Ovary (tissue), 9 donors: ENCODE results near the gene TSTD2. TPM values are rescaled to one million over a fixed set of nuclear protein-coding genes. Genes with fewer than 3 reads are reported as not detected.
"Not testable (repeated sequence)": the region's sequence is repeated elsewhere in the genome, so short reads cannot be mapped to it uniquely, and the experiment has no call there.

ENCODE experiments used
- DNase-seq, 5 donors: peaks; one replicate each; pipeline ENCODE4 v3.0.0-alpha.2; 2019 to 2020
- H3K27ac ChIP-seq, 2 donors: fragments of 200-600 bp; one replicate each; pipeline versions ENCODE4 v1.5.1 to v1.8.0; 2019 to 2022
- H3K27me3 ChIP-seq: fragments of 200-600 bp; one replicate; pipeline ENCODE4 v1.8.0; 2022
- H3K36me3 ChIP-seq: fragments of 200-600 bp; sonication (generic); one replicate; pipeline ENCODE4 v1.5.1; 2019
- H3K4me1 ChIP-seq: one replicate; pipeline ENCODE4 v1.8.1; 2013; ENCODE audit warnings: mild to moderate bottlenecking, moderate library complexity; ENCODE audit not compliant: insufficient read depth
- H3K4me3 ChIP-seq: fragments of 200-600 bp; sonication (generic); one replicate; pipeline ENCODE4 v1.5.1; 2017
- H3K9me3 ChIP-seq, 2 donors: fragments of 200-600 bp in 1 of 2; sonication (generic) in 1 of 2; one replicate each; pipeline versions ENCODE4 v1.5.1 to v1.8.1; 2013 to 2019; ENCODE audit warnings: mild to moderate bottlenecking in 1 of 2, moderate library complexity in 1 of 2
- CTCF ChIP-seq, 3 donors: fragments of 450-650 bp in 2 of 3; fragments of 200-600 bp in 1 of 3; IDR thresholded peaks; one replicate each; pipeline versions ENCODE4 v1.5.1 to v1.8.0; 2016 to 2022; ENCODE audit warnings: antibody characterized with exemption in 3 of 3, mild to moderate bottlenecking in 1 of 3
- EP300 ChIP-seq: sonication (generic); formaldehyde crosslinking; IDR thresholded peaks from one replicate; pipeline ENCODE4 v1.6.1; 2017; ENCODE audit warnings: antibody characterized with exemption
- POLR2A ChIP-seq: fragments of 450-650 bp; IDR thresholded peaks from one replicate; pipeline ENCODE4 v1.6.1; 2017; ENCODE audit warnings: antibody characterized with exemption, mild to moderate bottlenecking, moderate library complexity
- WGBS, 3 donors: extraction: QIAGEN DNeasy Blood & Tissue Kit in 1 of 3; methylation state at CpG; one replicate each; pipeline versions ENCODE4 v1.1.5 to v1.1.7; 2013 to 2017; 5-methylcytosine and 5-hydroxymethylcytosine counted together
- intact Hi-C, 4 donors: fragments of 100-400 bp; cut with DNase I; formaldehyde crosslinking; loops; one replicate each; pipeline versions ENCODE4 v1.11.0 to v1.15.1; 2022 to 2023
- polyA plus RNA-seq, 2 donors: library from polyadenylated mRNA; stranded (reverse); fragments of 200-250 nt in 1 of 2; fragments of 350-450 nt in 1 of 2; fragmentation: Illumina TruSeq in 1 of 2; extraction: RNeasy Lipid Tissue Mini Kit (QIAGEN cat#74804) in 1 of 2; gene quantifications; one replicate each; pipeline ENCODE4 v1.2.3, GENCODE V29; 2013 to 2014
- total RNA-seq, 7 donors: library from RNA; depleted of rRNA in 2 of 7; stranded (reverse); fragments of >200 nt in 2 of 7; fragmentation: NEBNext Ultra II Directional in 3 of 7; extraction: Animal tissue kit (Norgen Biotek cat#: 25700) in 3 of 7; gene quantifications; one replicate each; pipeline versions ENCODE4 v1.1.0 to v1.2.4, GENCODE V29; 2016 to 2023
- donor health status: DM: no; HTN: no; CAD: no; lungs with moderate emphysema.
- donor health status: DM: no; HTN: no; CAD: no.
- donor health status: Bipolar disorder and iron deficiency.
- donor health status: DM: yes; HTN: yes; CAD: no.
- donor health status: DM: no; HTN: no; CAD: no.
- donor health status: DM: yes; HTN: yes; CAD: no.

TSTD2 gene
- total and polyA plus RNA-seq, 9 donors = 11.4 to 32.2 (median 18.9) TPM

- Histone ChIP-seq H3K9me3 (no peaks in the 10 kb centered on the region), H3K27ac (no peak overlapping the region), H3K36me3 (no peaks in the 10 kb centered on the region), H3K27me3 (no peaks in the 10 kb centered on the region), H3K4me1 (peaks cover 1% of the 10 kb centered on the region), H3K4me3 (no peak overlapping the region)
- WGBS, 3 donors = 95 to 100% (median 97%) methylated on average over 1 of the region's 1 CpG
- no peak for DNase-seq
- TF ChIP-seq CTCF (IDR thresholded peaks at IDR 0.05) (no peak), EP300 (no peak), POLR2A (no peak)
- intact Hi-C loops = no loop called here
These were observed 9.2 kb downstream of the TSTD2 start for GRCh38 chr9:97623946-97624345.

- H3K36me3 ChIP-seq, H3K27ac ChIP-seq, DNase-seq, intact Hi-C loops, H3K4me3 ChIP-seq, H3K9me3 ChIP-seq, H3K27me3 ChIP-seq, H3K4me1 ChIP-seq: not testable (repeated sequence)
- 94 to 98% (median 97%) methylated on average over 5 of the region's 5 CpGs for WGBS, 3 donors
These were observed 10.7 kb downstream of the TSTD2 start for GRCh38 chr9:97622483-97622882.

- H3K36me3 ChIP-seq, H3K9me3 ChIP-seq, H3K4me1 ChIP-seq, DNase-seq, H3K4me3 ChIP-seq, intact Hi-C loops, H3K27me3 ChIP-seq, H3K27ac ChIP-seq: not testable (repeated sequence)
- 89 to 96% (median 94%) methylated on average over 2 of the region's 2 CpGs for WGBS, 3 donors
These were observed 13.1 kb downstream of the TSTD2 start for GRCh38 chr9:97620063-97620462.

GRCh38 chr9:97617939-97618416 is 15.2 kb downstream of the TSTD2 start:
- Histone ChIP-seq H3K36me3 (no peaks in the 10 kb centered on the region), H3K27ac (no peak overlapping the region), H3K27me3 (no peaks in the 10 kb centered on the region), H3K9me3 (no peaks in the 10 kb centered on the region), H3K4me3 (no peak overlapping the region), H3K4me1 (no peaks in the 10 kb centered on the region)
- whole genome bisulfite sequencing, 3 donors = 76 to 90% (median 84%) methylated on average over 1 of the region's 1 CpG
- intact Hi-C loops = loop anchor here in 3 of 4 donors (5.0 kb wide), 2 partner anchors 151 to 206 kb away; partner anchors contain the start of gene TDRD7 (in 1 of the 3)
- TF ChIP-seq POLR2A = no peak
- TF ChIP-seq CTCF (IDR thresholded peaks at IDR 0.05) = no peak
- TF ChIP-seq EP300 = no peak
- no peak for DNase-seq

- Histone ChIP-seq H3K36me3 (no peaks in the 10 kb centered on the region), H3K9me3 (no peaks in the 10 kb centered on the region), H3K4me3 (no peak overlapping the region), H3K4me1 (no peaks in the 10 kb centered on the region), H3K27me3 (no peaks in the 10 kb centered on the region), H3K27ac (peak overlapping the region in 1 of 2 donors; percentile 12)
- peak in 4 of 5 donors; percentile 36 to 79 (median 56) for DNase-seq
- TF ChIP-seq CTCF (IDR thresholded peaks at IDR 0.05) (peak; percentile 81 to 88 (median 88)), POLR2A (no peak)
- intact Hi-C loops = loop anchor here (1.0 to 5.0 kb wide), 3 partner anchors 148 to 203 kb away; partner anchors contain the start of gene TDRD7 (in 1 of the 4)
These were observed 17.6 kb downstream of the TSTD2 start for GRCh38 chr9:97615439-97616072.
